SH-SY5Y (cell line): ENCODE measurements around the gene IRF2BPL.

Experiments used
- GATA2 ChIP-seq: IDR thresholded peaks from 2 replicates; pipeline ENCODE4 v1.6.1; 2011; ENCODE audit warnings: mild to moderate bottlenecking, low read depth, low read length
- GATA3 ChIP-seq: IDR thresholded peaks from 2 replicates; pipeline ENCODE4 v1.6.1; 2011; ENCODE audit warnings: low read depth, mild to moderate bottlenecking, low read length, moderate library complexity

DNA sequence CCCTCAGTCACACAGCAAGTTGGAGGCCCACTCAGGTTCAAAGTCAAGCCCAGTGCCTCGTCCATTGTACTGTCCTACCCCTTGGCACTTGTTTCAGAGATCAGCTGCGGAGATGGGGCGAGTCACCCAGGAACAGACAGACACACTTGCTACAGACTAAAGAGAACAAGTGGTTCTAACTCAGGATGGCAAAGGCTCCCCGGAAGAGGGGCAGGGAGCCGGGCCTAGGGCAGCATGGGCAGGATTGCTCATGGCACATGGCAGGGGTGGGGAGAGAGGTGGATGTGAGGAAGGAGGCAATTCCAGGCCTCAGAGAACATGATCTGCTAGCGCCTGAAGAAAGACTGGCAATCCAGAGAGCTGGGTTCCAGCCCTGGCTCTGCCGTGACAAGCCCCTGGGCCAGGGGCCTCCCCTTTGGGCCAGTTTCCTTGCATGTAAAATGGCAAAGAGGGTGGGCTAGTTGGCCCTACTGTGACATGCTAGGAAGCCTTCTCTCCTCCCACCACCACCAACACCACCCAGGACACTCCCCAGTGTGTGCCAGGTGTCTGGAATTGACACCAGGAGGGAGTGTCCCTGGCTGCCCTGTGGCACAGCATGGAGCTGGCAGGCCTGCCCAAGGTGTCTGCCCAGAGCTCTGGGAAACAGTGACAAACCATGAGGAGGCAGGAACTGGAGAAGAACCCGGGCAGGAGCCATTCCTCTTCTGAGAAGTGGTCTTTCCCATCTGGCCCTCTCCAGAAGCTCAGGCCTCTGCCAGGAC, 24.0 kb upstream of the IRF2BPL start:
- TF ChIP-seq GATA2 (no peak), GATA3 (no peak)
